ENCODE data around the gene RPRD1B. TPM values are rescaled to one million over a fixed set of nuclear protein-coding genes. Genes with fewer than 3 reads are reported as not detected.

The RPRD1B gene
- total and polyA plus RNA-seq, 2 of the 4 experiments (the other 2 are of a cell fraction) = 8.4 to 9.9 TPM

DNA sequence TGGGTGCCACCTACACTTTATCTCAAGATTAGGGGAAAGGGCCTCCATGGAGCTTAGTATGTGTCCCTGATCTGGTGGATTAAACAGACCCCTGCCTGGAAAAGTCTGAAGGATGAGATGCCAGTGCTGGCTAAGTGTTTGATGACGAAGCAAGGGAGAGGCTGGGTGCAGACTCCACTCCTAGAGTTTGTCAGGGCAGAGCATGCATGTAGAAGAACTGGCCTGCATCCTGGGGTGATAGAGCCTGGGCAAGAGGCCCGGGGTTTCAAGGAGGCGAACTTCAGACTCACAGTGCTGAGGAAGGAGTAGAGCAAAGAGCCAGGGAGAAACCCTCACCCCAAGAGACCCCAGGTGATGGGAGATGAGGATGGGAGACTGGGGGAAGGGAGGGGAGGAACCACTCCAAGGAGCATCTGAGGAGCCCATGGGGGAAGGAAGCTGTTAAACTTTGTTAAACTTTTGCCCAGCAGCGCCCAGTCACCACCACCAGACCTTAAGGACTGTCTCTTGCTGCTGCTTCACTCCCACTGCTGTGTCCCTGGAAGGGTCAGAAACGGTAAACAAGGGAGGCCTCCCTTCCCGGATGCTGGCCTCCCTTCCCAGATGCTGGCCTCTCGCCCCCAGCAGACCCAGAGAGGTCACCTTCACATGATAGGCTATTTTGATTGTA lies 61.6 kb downstream of the RPRD1B start:
- Histone ChIP-seq H3K79me1 (ENCODE audit: low read depth in 1 of 2, low read length in 2 of 2) (peaks cover 6 to 31% of the 10 kb centered on the region in 2 experiments), H4K5ac (ENCODE audit: low read depth, low read length) (peak overlapping the region; percentile 25), H4K91ac (ENCODE audit: insufficient read depth, low read depth, low read length) (peak overlapping the region; percentile 86), H3K9me1 (ENCODE audit: insufficient read depth, low read length) (peaks cover 21% of the 10 kb centered on the region), H2AK9ac (replicated peaks; ENCODE audit: low read depth, low read length, poor library complexity) (peak overlapping the region; percentile 87), H3K27ac (ENCODE audit: insufficient read depth, low read length) (peak overlapping the region; percentile 54), H3K18ac (ENCODE audit: low read depth, low read length) (peak overlapping the region; percentile 81), H4K8ac (ENCODE audit: low read depth in 2 of 2, low read length in 2 of 2) (peak overlapping the region; percentile 46 to 85), H3K4me1 (ENCODE audit: control insufficient read depth, insufficient read depth, low read length) (peaks cover 16% of the 10 kb centered on the region), H2BK15ac (ENCODE audit: low read depth, low read length) (peak overlapping the region; percentile 91), H3K4ac (ENCODE audit: low read depth, low read length) (peak overlapping the region; percentile 86), H2AK5ac (ENCODE audit: low read depth, low read length) (peak overlapping the region; percentile 54), H3K36me3 (ENCODE audit: control insufficient read depth, insufficient read depth, low read length) (peaks cover 7% of the 10 kb centered on the region), H3K9ac (ENCODE audit: low read depth, low read length) (peak overlapping the region; percentile 6; the same call in 1 of the 2 replicates), H3K4me2 (ENCODE audit: low read depth, low read length) (no peak overlapping the region), H3K9me3 (ENCODE audit: control insufficient read depth, insufficient read depth, low read length) (no peaks in the 10 kb centered on the region), H3K14ac (replicated peaks; ENCODE audit: low read depth, low read length) (peak overlapping the region; percentile 73), H3K27me3 (ENCODE audit: control insufficient read depth, insufficient read depth, low read length) (no peaks in the 10 kb centered on the region), H2BK120ac (ENCODE audit: low read depth, low read length) (peak overlapping the region; percentile 75), H3K4me3 (ENCODE audit: insufficient read depth, low read depth, low read length) (no peak overlapping the region), H2BK20ac (ENCODE audit: low read depth, low read length) (peak overlapping the region; percentile 86), H2BK5ac (ENCODE audit: low read depth, low read length, poor library complexity, severe bottlenecking) (peak overlapping the region; percentile 68), H3K23ac (ENCODE audit: low read depth, low read length) (peak overlapping the region; percentile 77; the same call in 1 of the 2 replicates), H2AFZ (replicated peaks; ENCODE audit: low read length, poor library complexity) (peak overlapping the region; percentile 12), H4K20me1 (ENCODE audit: insufficient read depth, low read length) (no peaks in the 10 kb centered on the region), H3K56ac (ENCODE audit: extremely low read depth, insufficient read depth, low read length) (peak overlapping the region; percentile 13; the same call in 1 of the 2 replicates)
- intact Hi-C loops (cut with micrococcal nuclease) (no loop called here), dilution Hi-C loops (cut with HindIII; ENCODE audit: low sequenced_read_pairs, unreplicated experiment) (no loop called here), in situ Hi-C loops (cut with MboI; ENCODE audit: low sequenced_read_pairs) (no loop called here)
- TF ChIP-seq, protein P1, sequence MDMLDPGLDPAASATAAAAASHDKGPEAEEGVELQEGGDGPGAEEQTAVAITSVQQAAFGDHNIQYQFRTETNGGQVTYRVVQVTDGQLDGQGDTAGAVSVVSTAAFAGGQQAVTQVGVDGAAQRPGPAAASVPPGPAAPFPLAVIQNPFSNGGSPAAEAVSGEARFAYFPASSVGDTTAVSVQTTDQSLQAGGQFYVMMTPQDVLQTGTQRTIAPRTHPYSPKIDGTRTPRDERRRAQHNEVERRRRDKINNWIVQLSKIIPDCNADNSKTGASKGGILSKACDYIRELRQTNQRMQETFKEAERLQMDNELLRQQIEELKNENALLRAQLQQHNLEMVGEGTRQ (IDR thresholded peaks at IDR 0.05; ENCODE audit: low read depth, low read length) = no peak
- TF ChIP-seq MAFK (IDR thresholded peaks at IDR 0.05; ENCODE audit: low read depth, low read length) = no peak
- no peak for TF ChIP-seq BHLHE40 (IDR thresholded peaks at IDR 0.05; ENCODE audit: low read depth, low read length)
- no peak for TF ChIP-seq MXI1 (IDR thresholded peaks at IDR 0.05; ENCODE audit: borderline replicate concordance, low read depth, low read length)
- no peak for TF ChIP-seq RCOR1 (IDR thresholded peaks at IDR 0.05; ENCODE audit: insufficient replicate concordance, low read length)
- TF ChIP-seq CHD1 (IDR thresholded peaks at IDR 0.05; ENCODE audit: low read depth, low read length) = no peak
- TF ChIP-seq FOS (IDR thresholded peaks at IDR 0.05; ENCODE audit: low read depth, low read length) = no peak
- no peak for TF ChIP-seq POLR2A (IDR thresholded peaks at IDR 0.05; ENCODE audit: low read depth, low read length)
- no peak for TF ChIP-seq NFE2L2 (IDR thresholded peaks at IDR 0.05; ENCODE audit: low read depth, low read length)
- TF ChIP-seq MAZ (IDR thresholded peaks at IDR 0.05; ENCODE audit: borderline replicate concordance, low read depth, low read length) = no peak
- TF ChIP-seq RAD21 (IDR thresholded peaks at IDR 0.05; ENCODE audit: low read length) = no peak
- TF ChIP-seq, protein P2, sequence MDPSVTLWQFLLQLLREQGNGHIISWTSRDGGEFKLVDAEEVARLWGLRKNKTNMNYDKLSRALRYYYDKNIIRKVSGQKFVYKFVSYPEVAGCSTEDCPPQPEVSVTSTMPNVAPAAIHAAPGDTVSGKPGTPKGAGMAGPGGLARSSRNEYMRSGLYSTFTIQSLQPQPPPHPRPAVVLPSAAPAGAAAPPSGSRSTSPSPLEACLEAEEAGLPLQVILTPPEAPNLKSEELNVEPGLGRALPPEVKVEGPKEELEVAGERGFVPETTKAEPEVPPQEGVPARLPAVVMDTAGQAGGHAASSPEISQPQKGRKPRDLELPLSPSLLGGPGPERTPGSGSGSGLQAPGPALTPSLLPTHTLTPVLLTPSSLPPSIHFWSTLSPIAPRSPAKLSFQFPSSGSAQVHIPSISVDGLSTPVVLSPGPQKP (IDR thresholded peaks at IDR 0.05; ENCODE audit: borderline replicate concordance, low read depth, low read length) = no peak
- TF ChIP-seq, protein P3, sequence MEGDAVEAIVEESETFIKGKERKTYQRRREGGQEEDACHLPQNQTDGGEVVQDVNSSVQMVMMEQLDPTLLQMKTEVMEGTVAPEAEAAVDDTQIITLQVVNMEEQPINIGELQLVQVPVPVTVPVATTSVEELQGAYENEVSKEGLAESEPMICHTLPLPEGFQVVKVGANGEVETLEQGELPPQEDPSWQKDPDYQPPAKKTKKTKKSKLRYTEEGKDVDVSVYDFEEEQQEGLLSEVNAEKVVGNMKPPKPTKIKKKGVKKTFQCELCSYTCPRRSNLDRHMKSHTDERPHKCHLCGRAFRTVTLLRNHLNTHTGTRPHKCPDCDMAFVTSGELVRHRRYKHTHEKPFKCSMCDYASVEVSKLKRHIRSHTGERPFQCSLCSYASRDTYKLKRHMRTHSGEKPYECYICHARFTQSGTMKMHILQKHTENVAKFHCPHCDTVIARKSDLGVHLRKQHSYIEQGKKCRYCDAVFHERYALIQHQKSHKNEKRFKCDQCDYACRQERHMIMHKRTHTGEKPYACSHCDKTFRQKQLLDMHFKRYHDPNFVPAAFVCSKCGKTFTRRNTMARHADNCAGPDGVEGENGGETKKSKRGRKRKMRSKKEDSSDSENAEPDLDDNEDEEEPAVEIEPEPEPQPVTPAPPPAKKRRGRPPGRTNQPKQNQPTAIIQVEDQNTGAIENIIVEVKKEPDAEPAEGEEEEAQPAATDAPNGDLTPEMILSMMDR (conservative IDR thresholded peaks at IDR 0.05; ENCODE audit: low read depth, low read length) = no peak
- TF ChIP-seq CEBPB (IDR thresholded peaks at IDR 0.05; ENCODE audit: low read depth, low read length) = no peak
- no peak for TF ChIP-seq RFX5 (IDR thresholded peaks at IDR 0.05; ENCODE audit: low read depth, low read length)
- TF ChIP-seq SMC3 (IDR thresholded peaks at IDR 0.05; ENCODE audit: low read depth, low read length) = no peak
- WGBS, 2 experiments (ENCODE audit: extremely low coverage in 2 of 2, insufficient read length in 1 of 2) = no CpG with 5 or more reads among the region's 7 CpGs
- no peak for ATAC-seq (ENCODE audit: low read depth)
- CTCF ChIA-PET = no interaction called here
- no peak for DNase-seq
- POLR2A ChIA-PET (ENCODE audit: unreplicated experiment) = no interaction called here
- no TSS peak for BruUV-seq (replicated peaks)

Data from IMR-90 (cell line).